ENCODE results near the gene SLAMF9. TPM values are rescaled to one million over a fixed set of nuclear protein-coding genes. Genes with fewer than 3 reads are reported as not detected.

The SLAMF9 gene
- total RNA-seq, 1 experiment from 2014 or later = not detected

DNA sequence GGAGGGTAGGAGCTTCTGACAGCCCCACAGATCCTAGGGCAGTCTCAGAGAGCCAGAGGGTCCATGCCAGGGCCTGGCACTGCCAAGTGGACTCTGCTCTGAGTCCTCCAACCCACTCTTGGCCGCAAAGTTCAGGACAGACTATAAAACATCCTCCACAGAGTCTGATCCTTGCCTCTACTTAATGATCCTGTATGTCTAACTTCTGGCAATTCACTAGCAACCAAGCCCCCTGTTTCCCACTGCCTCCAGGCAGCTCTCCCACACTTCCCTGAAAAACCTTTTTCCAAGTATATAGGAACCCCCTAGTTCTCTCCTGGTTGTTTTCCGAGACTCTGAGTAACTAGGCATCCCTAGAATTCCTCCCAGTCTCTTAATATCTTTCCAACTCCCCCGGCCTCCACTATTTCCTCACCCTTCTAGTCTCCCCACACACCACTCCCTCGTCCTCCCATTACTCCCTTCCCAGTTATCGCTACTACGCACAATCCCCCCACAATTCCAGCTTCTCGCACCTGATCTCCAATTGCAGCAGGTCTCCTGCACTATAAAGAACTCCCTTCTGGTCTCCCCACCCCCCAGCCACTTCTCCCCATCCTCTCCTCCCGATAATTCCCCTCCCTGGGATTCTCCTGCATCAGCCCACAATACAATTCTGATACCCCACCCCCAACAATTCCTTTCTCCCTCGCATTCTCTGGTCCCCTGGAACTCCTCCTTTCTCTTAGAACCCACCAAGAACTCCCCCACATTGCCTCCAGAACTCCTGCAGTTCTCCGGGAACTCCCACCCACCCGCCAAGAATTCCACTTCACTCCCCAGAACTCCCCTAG lies 9.2 kb downstream of the SLAMF9 start:
- ChIA-PET CTCF (interaction anchor here (1.0 to 5.8 kb wide), 13 partner anchors 14 to 146 kb away, joined by 3 to 100 read pairs (median 4); partner anchors contain the start of gene TAGLN2), POLR2A (interaction anchor here (0.7 to 2.9 kb wide), 4 partner anchors 8 to 1942 kb away, joined by 3 to 7 read pairs (median 4); partner anchors contain the start of gene SLAMF9)
- TF ChIP-seq ETV6 (CRISPR knock-in tag; IDR thresholded peaks at IDR 0.05) = no peak
- TF ChIP-seq, protein P1, sequence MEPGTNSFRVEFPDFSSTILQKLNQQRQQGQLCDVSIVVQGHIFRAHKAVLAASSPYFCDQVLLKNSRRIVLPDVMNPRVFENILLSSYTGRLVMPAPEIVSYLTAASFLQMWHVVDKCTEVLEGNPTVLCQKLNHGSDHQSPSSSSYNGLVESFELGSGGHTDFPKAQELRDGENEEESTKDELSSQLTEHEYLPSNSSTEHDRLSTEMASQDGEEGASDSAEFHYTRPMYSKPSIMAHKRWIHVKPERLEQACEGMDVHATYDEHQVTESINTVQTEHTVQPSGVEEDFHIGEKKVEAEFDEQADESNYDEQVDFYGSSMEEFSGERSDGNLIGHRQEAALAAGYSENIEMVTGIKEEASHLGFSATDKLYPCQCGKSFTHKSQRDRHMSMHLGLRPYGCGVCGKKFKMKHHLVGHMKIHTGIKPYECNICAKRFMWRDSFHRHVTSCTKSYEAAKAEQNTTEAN (CRISPR knock-in tag; IDR thresholded peaks at IDR 0.05) = no peak
- TF ChIP-seq JAZF1 (CRISPR knock-in tag; IDR thresholded peaks at IDR 0.05) = no peak
- no peak for TF ChIP-seq TP53 (CRISPR knock-in tag; IDR thresholded peaks at IDR 0.05)
- TF ChIP-seq ZNF232 (CRISPR knock-in tag; IDR thresholded peaks at IDR 0.05) = no peak
- TF ChIP-seq ZNF263 (CRISPR knock-in tag; IDR thresholded peaks at IDR 0.05; ENCODE audit: low read depth) = no peak
- TF ChIP-seq, protein P2, sequence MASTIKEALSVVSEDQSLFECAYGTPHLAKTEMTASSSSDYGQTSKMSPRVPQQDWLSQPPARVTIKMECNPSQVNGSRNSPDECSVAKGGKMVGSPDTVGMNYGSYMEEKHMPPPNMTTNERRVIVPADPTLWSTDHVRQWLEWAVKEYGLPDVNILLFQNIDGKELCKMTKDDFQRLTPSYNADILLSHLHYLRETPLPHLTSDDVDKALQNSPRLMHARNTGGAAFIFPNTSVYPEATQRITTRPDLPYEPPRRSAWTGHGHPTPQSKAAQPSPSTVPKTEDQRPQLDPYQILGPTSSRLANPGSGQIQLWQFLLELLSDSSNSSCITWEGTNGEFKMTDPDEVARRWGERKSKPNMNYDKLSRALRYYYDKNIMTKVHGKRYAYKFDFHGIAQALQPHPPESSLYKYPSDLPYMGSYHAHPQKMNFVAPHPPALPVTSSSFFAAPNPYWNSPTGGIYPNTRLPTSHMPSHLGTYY (CRISPR knock-in tag; IDR thresholded peaks at IDR 0.05) = no peak
- TF ChIP-seq, protein P3, sequence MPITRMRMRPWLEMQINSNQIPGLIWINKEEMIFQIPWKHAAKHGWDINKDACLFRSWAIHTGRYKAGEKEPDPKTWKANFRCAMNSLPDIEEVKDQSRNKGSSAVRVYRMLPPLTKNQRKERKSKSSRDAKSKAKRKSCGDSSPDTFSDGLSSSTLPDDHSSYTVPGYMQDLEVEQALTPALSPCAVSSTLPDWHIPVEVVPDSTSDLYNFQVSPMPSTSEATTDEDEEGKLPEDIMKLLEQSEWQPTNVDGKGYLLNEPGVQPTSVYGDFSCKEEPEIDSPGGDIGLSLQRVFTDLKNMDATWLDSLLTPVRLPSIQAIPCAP (CRISPR knock-in tag; IDR thresholded peaks at IDR 0.05) = no peak
- no peak for TF ChIP-seq SP1 (CRISPR knock-in tag; conservative IDR thresholded peaks at IDR 0.05)
- no peak for TF ChIP-seq SOX15 (CRISPR knock-in tag; IDR thresholded peaks at IDR 0.05)
- TF ChIP-seq, protein P4, sequence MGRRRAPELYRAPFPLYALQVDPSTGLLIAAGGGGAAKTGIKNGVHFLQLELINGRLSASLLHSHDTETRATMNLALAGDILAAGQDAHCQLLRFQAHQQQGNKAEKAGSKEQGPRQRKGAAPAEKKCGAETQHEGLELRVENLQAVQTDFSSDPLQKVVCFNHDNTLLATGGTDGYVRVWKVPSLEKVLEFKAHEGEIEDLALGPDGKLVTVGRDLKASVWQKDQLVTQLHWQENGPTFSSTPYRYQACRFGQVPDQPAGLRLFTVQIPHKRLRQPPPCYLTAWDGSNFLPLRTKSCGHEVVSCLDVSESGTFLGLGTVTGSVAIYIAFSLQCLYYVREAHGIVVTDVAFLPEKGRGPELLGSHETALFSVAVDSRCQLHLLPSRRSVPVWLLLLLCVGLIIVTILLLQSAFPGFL (CRISPR knock-in tag; IDR thresholded peaks at IDR 0.05; ENCODE audit: borderline replicate concordance) = no peak
- TF ChIP-seq FOXK1 (CRISPR knock-in tag; IDR thresholded peaks at IDR 0.05) = no peak
- Mint-ChIP-seq H3K9me3 (no peaks in the 10 kb centered on the region), H3K36me3 (0 out of 2 replicates have a peak, but pooled peaks cover under 1% of the 10 kb centered on the region), H3K27ac (peak overlapping the region; percentile 59; the same call in 1 of the 2 replicates), H3K4me1 (peaks cover 43% of the 10 kb centered on the region), H3K4me3 (peak overlapping the region; percentile 89), H3K27me3 (ENCODE audit: low read depth) (no peaks in the 10 kb centered on the region; the same call in 1 of the 2 replicates)
- DNase-seq (ENCODE audit: low spot score) (no peak), ATAC-seq (no peak; the same call in 1 of the 2 replicates)

DNA sequence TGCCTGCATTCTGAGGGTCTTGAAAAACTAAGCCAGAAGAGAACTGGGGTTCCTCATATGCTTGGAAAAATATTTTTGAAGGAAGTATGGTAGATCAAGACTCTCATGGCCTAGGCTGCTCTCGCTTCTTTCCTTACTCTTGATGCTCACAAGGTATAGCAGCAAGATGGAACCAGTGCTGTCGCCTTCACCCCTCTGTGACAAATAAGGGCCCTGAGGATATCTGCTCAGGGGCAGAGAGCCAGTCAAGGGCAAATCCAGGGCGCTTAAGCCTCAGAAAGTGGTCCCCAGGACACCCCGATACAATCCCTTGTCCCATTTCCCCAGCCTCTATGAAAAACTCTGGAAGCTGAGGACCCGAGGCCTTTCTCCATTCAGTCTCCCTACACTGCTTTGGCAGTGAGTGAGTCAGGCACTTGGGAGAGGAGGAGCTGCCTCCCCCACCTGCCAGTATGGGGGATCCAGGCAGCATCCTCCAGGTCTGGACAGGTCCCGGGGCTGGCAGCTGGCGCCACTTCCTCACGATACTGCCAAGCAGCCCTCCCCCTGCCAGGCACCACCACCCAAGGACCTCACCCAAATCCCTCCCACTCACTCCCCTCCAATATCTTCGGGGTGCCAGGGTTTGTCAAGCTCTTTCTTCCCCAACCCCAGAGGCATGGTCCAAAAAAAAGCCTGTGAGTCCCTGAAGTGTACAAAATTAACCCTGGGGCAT lies 10.0 kb downstream of the SLAMF9 start:
- Mint-ChIP-seq H3K36me3 (peaks cover 5% of the 10 kb centered on the region; the same call in 1 of the 2 replicates), H3K4me1 (peaks cover 43% of the 10 kb centered on the region), H3K27me3 (ENCODE audit: low read depth) (no peaks in the 10 kb centered on the region; the same call in 1 of the 2 replicates), H3K4me3 (peak overlapping the region; percentile 89), H3K9me3 (no peaks in the 10 kb centered on the region), H3K27ac (no peak overlapping the region)
- no peak for DNase-seq (ENCODE audit: low spot score)
- ATAC-seq = no peak
- CTCF ChIA-PET = interaction anchor here (1.5 to 5.8 kb wide), 2 partner anchors 63 to 140 kb away, joined by 3 to 100 read pairs; no protein-coding TSS in a partner anchor
- POLR2A ChIA-PET = interaction anchor here (2.9 kb wide), 1 partner anchor 64 kb away, joined by 7 read pairs; no protein-coding TSS in a partner anchor
- TF ChIP-seq, protein P1 (CRISPR knock-in tag; IDR thresholded peaks at IDR 0.05) = no peak
- TF ChIP-seq, protein P5, sequence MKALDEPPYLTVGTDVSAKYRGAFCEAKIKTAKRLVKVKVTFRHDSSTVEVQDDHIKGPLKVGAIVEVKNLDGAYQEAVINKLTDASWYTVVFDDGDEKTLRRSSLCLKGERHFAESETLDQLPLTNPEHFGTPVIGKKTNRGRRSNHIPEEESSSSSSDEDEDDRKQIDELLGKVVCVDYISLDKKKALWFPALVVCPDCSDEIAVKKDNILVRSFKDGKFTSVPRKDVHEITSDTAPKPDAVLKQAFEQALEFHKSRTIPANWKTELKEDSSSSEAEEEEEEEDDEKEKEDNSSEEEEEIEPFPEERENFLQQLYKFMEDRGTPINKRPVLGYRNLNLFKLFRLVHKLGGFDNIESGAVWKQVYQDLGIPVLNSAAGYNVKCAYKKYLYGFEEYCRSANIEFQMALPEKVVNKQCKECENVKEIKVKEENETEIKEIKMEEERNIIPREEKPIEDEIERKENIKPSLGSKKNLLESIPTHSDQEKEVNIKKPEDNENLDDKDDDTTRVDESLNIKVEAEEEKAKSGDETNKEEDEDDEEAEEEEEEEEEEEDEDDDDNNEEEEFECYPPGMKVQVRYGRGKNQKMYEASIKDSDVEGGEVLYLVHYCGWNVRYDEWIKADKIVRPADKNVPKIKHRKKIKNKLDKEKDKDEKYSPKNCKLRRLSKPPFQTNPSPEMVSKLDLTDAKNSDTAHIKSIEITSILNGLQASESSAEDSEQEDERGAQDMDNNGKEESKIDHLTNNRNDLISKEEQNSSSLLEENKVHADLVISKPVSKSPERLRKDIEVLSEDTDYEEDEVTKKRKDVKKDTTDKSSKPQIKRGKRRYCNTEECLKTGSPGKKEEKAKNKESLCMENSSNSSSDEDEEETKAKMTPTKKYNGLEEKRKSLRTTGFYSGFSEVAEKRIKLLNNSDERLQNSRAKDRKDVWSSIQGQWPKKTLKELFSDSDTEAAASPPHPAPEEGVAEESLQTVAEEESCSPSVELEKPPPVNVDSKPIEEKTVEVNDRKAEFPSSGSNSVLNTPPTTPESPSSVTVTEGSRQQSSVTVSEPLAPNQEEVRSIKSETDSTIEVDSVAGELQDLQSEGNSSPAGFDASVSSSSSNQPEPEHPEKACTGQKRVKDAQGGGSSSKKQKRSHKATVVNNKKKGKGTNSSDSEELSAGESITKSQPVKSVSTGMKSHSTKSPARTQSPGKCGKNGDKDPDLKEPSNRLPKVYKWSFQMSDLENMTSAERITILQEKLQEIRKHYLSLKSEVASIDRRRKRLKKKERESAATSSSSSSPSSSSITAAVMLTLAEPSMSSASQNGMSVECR (CRISPR knock-in tag; IDR thresholded peaks at IDR 0.05; ENCODE audit: borderline replicate concordance) = no peak
- TF ChIP-seq SOX15 (CRISPR knock-in tag; IDR thresholded peaks at IDR 0.05) (no peak), ZNF219 (CRISPR knock-in tag; IDR thresholded peaks at IDR 0.05; ENCODE audit: borderline replicate concordance) (no peak), ATF1 (CRISPR knock-in tag; IDR thresholded peaks at IDR 0.05) (no peak), ZNF263 (CRISPR knock-in tag; IDR thresholded peaks at IDR 0.05; ENCODE audit: low read depth) (no peak), HMGA2 (CRISPR knock-in tag; IDR thresholded peaks at IDR 0.05) (no peak)
- TF ChIP-seq, protein P6, sequence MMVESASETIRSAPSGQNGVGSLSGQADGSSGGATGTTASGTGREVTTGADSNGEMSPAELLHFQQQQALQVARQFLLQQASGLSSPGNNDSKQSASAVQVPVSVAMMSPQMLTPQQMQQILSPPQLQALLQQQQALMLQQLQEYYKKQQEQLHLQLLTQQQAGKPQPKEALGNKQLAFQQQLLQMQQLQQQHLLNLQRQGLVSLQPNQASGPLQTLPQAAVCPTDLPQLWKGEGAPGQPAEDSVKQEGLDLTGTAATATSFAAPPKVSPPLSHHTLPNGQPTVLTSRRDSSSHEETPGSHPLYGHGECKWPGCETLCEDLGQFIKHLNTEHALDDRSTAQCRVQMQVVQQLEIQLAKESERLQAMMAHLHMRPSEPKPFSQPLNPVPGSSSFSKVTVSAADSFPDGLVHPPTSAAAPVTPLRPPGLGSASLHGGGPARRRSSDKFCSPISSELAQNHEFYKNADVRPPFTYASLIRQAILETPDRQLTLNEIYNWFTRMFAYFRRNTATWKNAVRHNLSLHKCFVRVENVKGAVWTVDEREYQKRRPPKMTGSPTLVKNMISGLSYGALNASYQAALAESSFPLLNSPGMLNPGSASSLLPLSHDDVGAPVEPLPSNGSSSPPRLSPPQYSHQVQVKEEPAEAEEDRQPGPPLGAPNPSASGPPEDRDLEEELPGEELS (CRISPR knock-in tag; IDR thresholded peaks at IDR 0.05) = no peak
